B cell (primary cell): ENCODE results near the gene EDARADD. TPM values are rescaled to one million over a fixed set of nuclear protein-coding genes. Genes with fewer than 3 reads are reported as not detected.
A peak's percentile ranks its signal among the peaks of the same experiment; 100 is the strongest.

Experiments
- ATAC-seq: fragments of 200-7000 bp; cut with Tn5 transposase; one replicate; pipeline ENCODE4 v1.10.0; 2021; ENCODE audit warnings: low read depth, mild to moderate bottlenecking, moderate number of reproducible peaks, moderate library complexity
- CTCF ChIA-PET: fragments of 350-600 bp; sonication (Branson Sonifier 250); formaldehyde crosslinking; loops from one replicate; lab custom pipeline; 2021; ENCODE audit warnings: antibody characterized with exemption, inconsistent platforms; lab: Charles Lee
- POLR2A ChIA-PET: fragments of 350-600 bp; sonication (Branson Sonifier 250); formaldehyde crosslinking; loops from one replicate; lab custom pipeline; 2021; ENCODE audit warnings: antibody characterized with exemption; lab: Charles Lee
- DNase-seq: peaks from one replicate; pipeline ENCODE4 v3.0.0; 2013
- H2AFZ ChIP-seq: 2 replicates; pipeline ENCODE4 v1.6.1; 2012; ENCODE audit warnings: mild to moderate bottlenecking, low read depth, low read length; ENCODE audit not compliant: insufficient read depth, poor library complexity, severe bottlenecking
- H3K27ac ChIP-seq, 2 donors: 1 replicate in 1 of 2; 2 replicates in 1 of 2; pipeline ENCODE4 v1.5.1; 2012 to 2013; ENCODE audit warnings: low read length in 2 of 2, mild to moderate bottlenecking in 2 of 2, moderate library complexity in 1 of 2
- H3K27me3 ChIP-seq, 4 experiments: fragments of 200-600 bp in 1 of 4; sonication (generic) in 1 of 4; replicated peaks in 1 of 4; 1 replicate in 2 of 4; 2 replicates in 2 of 4; pipeline versions ENCODE4 v1.6.1 to v1.7.0; 2013 to 2016; ENCODE audit warnings: low read length in 3 of 4, mild to moderate bottlenecking in 2 of 4, mixed read lengths in 1 of 4, moderate library complexity in 1 of 4; ENCODE audit not compliant: insufficient read depth in 4 of 4, control insufficient read depth in 3 of 4; ENCODE audit errors: control extremely low read depth in 1 of 4
- H3K36me3 ChIP-seq, 2 experiments: replicated peaks in 1 of 2; 1 replicate in 1 of 2; 2 replicates in 1 of 2; pipeline versions ENCODE4 v1.6.1 to v1.7.1; 2013; ENCODE audit warnings: low read length in 1 of 2; ENCODE audit not compliant: insufficient read depth in 2 of 2, control insufficient read depth in 1 of 2; ENCODE audit errors: control extremely low read depth in 1 of 2, extremely low read depth in 1 of 2
- H3K4me1 ChIP-seq, 2 donors: fragments of 200-600 bp in 1 of 2; sonication (generic) in 1 of 2; 1 replicate in 1 of 2; 2 replicates in 1 of 2; pipeline versions ENCODE4 v1.5.1 to v1.6.1; 2013 to 2017; ENCODE audit warnings: low read length in 2 of 2; ENCODE audit not compliant: control insufficient read depth in 2 of 2, insufficient read depth in 2 of 2
- H3K4me2 ChIP-seq: replicated peaks from 2 replicates; pipeline ENCODE3; 2012; ENCODE audit warnings: mild to moderate bottlenecking, low read depth, low read length; ENCODE audit not compliant: poor library complexity, severe bottlenecking
- H3K4me3 ChIP-seq, 5 experiments: fragments of 200-600 bp in 1 of 5; sonication (generic) in 1 of 5; 1 replicate in 3 of 5; 2 replicates in 2 of 5; pipeline versions ENCODE4 v1.5.1 to v1.7.0; 2011 to 2016; ENCODE audit warnings: low read length in 4 of 5, mild to moderate bottlenecking in 4 of 5, low read depth in 2 of 5, control low read depth in 1 of 5, moderate library complexity in 1 of 5; ENCODE audit not compliant: insufficient read depth in 1 of 5; ENCODE audit errors: control extremely low read depth in 1 of 5, extremely low read depth in 1 of 5
- H3K79me2 ChIP-seq: fragments of 200-600 bp; sonication (generic); one replicate; pipeline ENCODE4 v1.6.0; 2016; ENCODE audit warnings: low read length; ENCODE audit not compliant: control insufficient read depth, insufficient read depth
- H3K9ac ChIP-seq: fragments of 200-600 bp; sonication (generic); 2 replicates; pipeline ENCODE4 v1.6.1; 2017; ENCODE audit warnings: mild to moderate bottlenecking, low read length, moderate library complexity
- H3K9me3 ChIP-seq, 3 donors: one replicate each; pipeline versions ENCODE4 v1.6.1 to v1.7.1; 2013; ENCODE audit warnings: low read length in 2 of 3; ENCODE audit not compliant: control insufficient read depth in 2 of 3, insufficient read depth in 1 of 3; ENCODE audit errors: control extremely low read depth in 1 of 3
- H4K20me1 ChIP-seq: 2 replicates; pipeline ENCODE4 v1.6.0; 2012; ENCODE audit warnings: mild to moderate bottlenecking, low read length; ENCODE audit not compliant: insufficient read depth, control insufficient read depth, poor library complexity, severe bottlenecking
- H3K27ac Mint-ChIP-seq: one replicate; pipeline ENCODE4 v1.8.0; 2021; ENCODE audit warnings: mixed read lengths
- H3K27me3 Mint-ChIP-seq: one replicate; pipeline ENCODE4 v1.8.0; 2021; ENCODE audit warnings: mixed read lengths
- H3K4me1 Mint-ChIP-seq: one replicate; pipeline ENCODE4 v1.8.0; 2021; ENCODE audit warnings: mixed read lengths
- H3K4me3 Mint-ChIP-seq: one replicate; pipeline ENCODE4 v1.8.0; 2021; ENCODE audit warnings: mixed read lengths
- H3K9me3 Mint-ChIP-seq: one replicate; pipeline ENCODE4 v1.8.0; 2022; ENCODE audit warnings: mixed read lengths; ENCODE audit not compliant: insufficient read depth
- EZH2 ChIP-seq: IDR thresholded peaks from 2 replicates; pipeline ENCODE4 v1.6.1; 2012; ENCODE audit warnings: borderline replicate concordance, low read depth, mild to moderate bottlenecking, moderate library complexity, low read length; ENCODE audit not compliant: insufficient read depth, poor library complexity, severe bottlenecking
- WGBS: methylation state at CpG from one replicate; pipeline ENCODE4 v1.1.5; 2013; ENCODE audit warnings: missing lambda C conversion rate; ENCODE audit not compliant: insufficient coverage; 5-methylcytosine and 5-hydroxymethylcytosine counted together
- intact Hi-C: fragments of 100-400 bp; cut with micrococcal nuclease; formaldehyde crosslinking; loops from one replicate; pipeline ENCODE4 v1.10.0; 2022
- polyA plus RNA-seq: library from polyadenylated mRNA; depleted of rRNA; stranded (reverse); fragments of >200 nt; gene quantifications from 2 replicates; pipeline ENCODE4 v1.2.3, GENCODE V29; 2012
- total RNA-seq, 2 donors: library from RNA; stranded (reverse); fragments of 120-200 nt in 1 of 2; gene quantifications; 1 replicate in 1 of 2; 2 replicates in 1 of 2; pipeline versions ENCODE4 v1.2.3 to v1.2.4, GENCODE V29; 2013 to 2022
- TF ChIP-seq, protein P1 (sequence below): fragments of 200-600 bp; IDR thresholded peaks from one replicate; pipeline ENCODE4 v1.8.0; 2022; ENCODE audit warnings: antibody characterized with exemption, mild to moderate bottlenecking

The EDARADD gene
- total and polyA plus RNA-seq, 2 donors (not counting 1 experiment from before 2014, with no cell fraction given): 0.15 TPM; not detected in 1

DNA sequence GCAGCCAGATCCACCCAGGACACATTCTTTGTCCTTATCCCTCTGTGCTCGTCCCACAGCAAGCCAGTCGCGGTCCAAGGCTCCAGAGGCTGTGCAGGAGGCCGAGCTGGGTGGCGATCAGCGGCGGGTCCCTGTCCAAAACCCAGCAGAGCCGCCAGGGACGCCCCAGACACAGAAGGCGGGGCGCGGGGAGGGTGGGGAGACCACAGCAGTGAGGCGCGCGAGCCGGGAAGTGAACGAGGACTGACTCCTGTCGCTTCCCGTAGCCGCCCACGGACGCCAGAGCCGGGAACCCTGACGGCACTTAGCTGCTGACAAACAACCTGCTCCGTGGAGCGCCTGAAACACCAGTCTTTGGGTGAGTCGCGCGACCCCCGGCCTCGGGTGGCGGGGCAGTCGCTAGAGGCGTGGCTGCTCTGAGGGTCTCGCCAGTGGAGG lies 129.6 kb downstream of the EDARADD start, which contains the start of gene LGALS8:
LGALS8 (plus strand) TSS at position 279 of the 438 bp plus-strand sequence. CDS start 2,089 bp downstream, outside the sequence.
- Mint-ChIP-seq H3K27me3 (no peaks in the 10 kb centered on the region), H3K9me3 (no peaks in the 10 kb centered on the region), H3K4me1 (peaks cover 16% of the 10 kb centered on the region), H3K27ac (peak within 1 kb of the TSS; percentile 97), H3K4me3 (peak within 1 kb of the TSS; percentile 99)
- ATAC-seq (peak; percentile 64), DNase-seq (peak; percentile 87)
- peak within 1 kb of the TSS; percentile 70 to 99 (median 96) for H3K4me3 ChIP-seq
- H3K27me3 ChIP-seq: no peaks in the 10 kb centered on the region
- TF ChIP-seq, protein P1, sequence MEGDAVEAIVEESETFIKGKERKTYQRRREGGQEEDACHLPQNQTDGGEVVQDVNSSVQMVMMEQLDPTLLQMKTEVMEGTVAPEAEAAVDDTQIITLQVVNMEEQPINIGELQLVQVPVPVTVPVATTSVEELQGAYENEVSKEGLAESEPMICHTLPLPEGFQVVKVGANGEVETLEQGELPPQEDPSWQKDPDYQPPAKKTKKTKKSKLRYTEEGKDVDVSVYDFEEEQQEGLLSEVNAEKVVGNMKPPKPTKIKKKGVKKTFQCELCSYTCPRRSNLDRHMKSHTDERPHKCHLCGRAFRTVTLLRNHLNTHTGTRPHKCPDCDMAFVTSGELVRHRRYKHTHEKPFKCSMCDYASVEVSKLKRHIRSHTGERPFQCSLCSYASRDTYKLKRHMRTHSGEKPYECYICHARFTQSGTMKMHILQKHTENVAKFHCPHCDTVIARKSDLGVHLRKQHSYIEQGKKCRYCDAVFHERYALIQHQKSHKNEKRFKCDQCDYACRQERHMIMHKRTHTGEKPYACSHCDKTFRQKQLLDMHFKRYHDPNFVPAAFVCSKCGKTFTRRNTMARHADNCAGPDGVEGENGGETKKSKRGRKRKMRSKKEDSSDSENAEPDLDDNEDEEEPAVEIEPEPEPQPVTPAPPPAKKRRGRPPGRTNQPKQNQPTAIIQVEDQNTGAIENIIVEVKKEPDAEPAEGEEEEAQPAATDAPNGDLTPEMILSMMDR: no peak
- no peak for TF ChIP-seq EZH2
- peak within 1 kb of the TSS; percentile 92 for H2AFZ ChIP-seq
- H3K36me3 ChIP-seq: peaks cover 2 to 16% of the 10 kb centered on the region in 2 experiments
- H3K79me2 ChIP-seq: peaks cover 10% of the 10 kb centered on the region
- no peaks in the 10 kb centered on the region for H4K20me1 ChIP-seq
- peak within 1 kb of the TSS; percentile 78 for H3K27ac ChIP-seq
- 0% methylated on average over 35 of the region's 35 CpGs for WGBS
- peaks cover 8 to 9% of the 10 kb centered on the region in 2 donors for H3K4me1 ChIP-seq
- intact Hi-C loops: loop anchor here (1.0 to 5.0 kb wide), 5 partner anchors 81 to 1021 kb away; partner anchors contain the start of genes B3GALNT2, HEATR1, LYST and MTR
- H3K9me3 ChIP-seq: no peaks in the 10 kb centered on the region
- peak within 1 kb of the TSS; percentile 91 for H3K4me2 ChIP-seq
- ChIA-PET CTCF (no interaction called here), POLR2A (no interaction called here)
- H3K9ac ChIP-seq: peak within 1 kb of the TSS; percentile 91
